ENCODE measurements around the gene COL16A1. TPM values are rescaled to one million over a fixed set of nuclear protein-coding genes. Genes with fewer than 3 reads are reported as not detected.

COL16A1 gene
- total and polyA plus RNA-seq, 2 of the 13 experiments (the other 11 are each of a cell fraction or from before 2014, with no cell fraction given): 4.3 to 12.2 TPM

DNA sequence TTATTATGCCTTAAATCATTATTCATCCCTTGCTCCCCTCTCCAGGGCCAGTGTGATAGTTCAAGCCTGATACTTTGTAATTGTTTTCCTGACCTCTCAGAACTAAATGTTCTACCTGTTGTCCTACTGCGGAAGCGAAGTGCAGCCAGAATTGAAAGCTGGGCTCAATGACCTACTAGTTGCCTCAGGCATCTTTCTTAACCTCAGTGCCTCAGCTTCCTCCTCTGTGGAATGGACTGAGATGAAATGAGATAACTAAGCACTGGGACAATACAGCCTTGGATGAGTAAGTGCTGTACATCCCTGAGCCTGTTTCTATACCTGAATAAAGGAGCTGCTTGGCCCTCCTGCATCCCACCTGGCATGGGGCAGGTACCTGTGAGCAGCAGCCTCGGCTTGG lies 26.4 kb downstream of the COL16A1 start:
- no TSS peak for BruUV-seq (replicated peaks)
- CTCF ChIA-PET (ENCODE audit: low intra/inter-chr PET ratio, low total read pairs): no interaction called here
- intact Hi-C loops (cut with micrococcal nuclease; ENCODE audit: unreplicated experiment): no loop called here
- in situ Hi-C loops (cut with HindIII; ENCODE audit: extremely low pct_ligation_motif_present, low pct_unique_long_range_greater_than_20kb): no loop called here
- DNase-seq (ENCODE audit: low spot score): no peak
- Histone ChIP-seq H3K27me3 (ENCODE audit: control insufficient read depth in 1 of 2, insufficient read depth in 2 of 2, low read length in 2 of 2) (no peaks in the 10 kb centered on the region), H3K4me1 (ENCODE audit: insufficient read depth, low read length) (no peaks in the 10 kb centered on the region), H3K9me3 (ENCODE audit: low read length) (no peaks in the 10 kb centered on the region), H3K79me2 (ENCODE audit: insufficient read depth, low read length) (no peaks in the 10 kb centered on the region), H3K4me3 (replicated peaks in 1 of 3; ENCODE audit: insufficient read depth in 1 of 3, low read depth in 2 of 3, low read length in 3 of 3) (no peak overlapping the region), H4K20me1 (ENCODE audit: insufficient read depth, low read length) (no peaks in the 10 kb centered on the region), H3K27ac (ENCODE audit: extremely low read length, insufficient read depth, low read length) (no peak overlapping the region), H3K4me2 (ENCODE audit: low read depth, low read length) (no peak overlapping the region), H2AFZ (ENCODE audit: low read length) (no peak overlapping the region), H3K36me3 (replicated peaks in 1 of 2; ENCODE audit: control insufficient read depth in 1 of 2, insufficient read depth in 2 of 2, low read length in 2 of 2) (no peaks in the 10 kb centered on the region), H3K9ac (ENCODE audit: insufficient read depth, low read depth, low read length) (no peak overlapping the region)
- FAIRE-seq: no peak
- ATAC-seq: no peak
- POLR2A ChIA-PET: interaction anchor here (2.1 kb wide), 1 partner anchor 27 kb away, joined by 7 read pairs; the partner anchor contains the start of gene COL16A1
- TF ChIP-seq PRPF4 (IDR thresholded peaks at IDR 0.05; ENCODE audit: low read depth, low read length, poor library complexity, severe bottlenecking): no peak
- TF ChIP-seq HNRNPLL (IDR thresholded peaks at IDR 0.05; ENCODE audit: low read depth, low read length, poor library complexity, severe bottlenecking): no peak
- no peak for TF ChIP-seq ISX (CRISPR knock-in tag; conservative IDR thresholded peaks at IDR 0.05)
- no peak for TF ChIP-seq ZIK1 (CRISPR knock-in tag; IDR thresholded peaks at IDR 0.05; ENCODE audit: borderline replicate concordance, low read depth)
- TF ChIP-seq CSRNP2 (CRISPR knock-in tag; conservative IDR thresholded peaks at IDR 0.05; ENCODE audit: low read depth): no peak
- 83% methylated on average over 3 of the region's 3 CpGs for WGBS (ENCODE audit: low lambda C conversion rate)

GRCh38 chr1:31675756-31676155 lies 28.1 kb downstream of the COL16A1 start:
- no peaks in the 10 kb centered on the region for H3K4me1 ChIP-seq (ENCODE audit: insufficient read depth, low read length)
- no peaks in the 10 kb centered on the region for H3K79me2 ChIP-seq (ENCODE audit: insufficient read depth, low read length)
- CTCF ChIA-PET (ENCODE audit: low intra/inter-chr PET ratio, low total read pairs): no interaction called here
- in situ Hi-C loops (cut with HindIII; ENCODE audit: extremely low pct_ligation_motif_present, low pct_unique_long_range_greater_than_20kb) (no loop called here), intact Hi-C loops (cut with micrococcal nuclease; ENCODE audit: unreplicated experiment) (no loop called here)
- no peak for DNase-seq (ENCODE audit: low spot score)
- H3K27me3 ChIP-seq (ENCODE audit: control insufficient read depth in 1 of 2, insufficient read depth in 2 of 2, low read length in 2 of 2): no peaks in the 10 kb centered on the region
- no peaks in the 10 kb centered on the region for H3K9me3 ChIP-seq (ENCODE audit: low read length)
- no peak overlapping the region for H3K4me2 ChIP-seq (ENCODE audit: low read depth, low read length)
- H3K4me3 ChIP-seq (replicated peaks in 1 of 3; ENCODE audit: insufficient read depth in 1 of 3, low read depth in 2 of 3, low read length in 3 of 3): no peak overlapping the region
- no peaks in the 10 kb centered on the region for H4K20me1 ChIP-seq (ENCODE audit: insufficient read depth, low read length)
- no TSS peak for BruUV-seq (replicated peaks)
- POLR2A ChIA-PET: interaction anchor here (1.7 kb wide), 1 partner anchor 26 kb away, joined by 3 read pairs; no protein-coding TSS in a partner anchor
- ATAC-seq: no peak
- H2AFZ ChIP-seq (ENCODE audit: low read length): no peak overlapping the region
- no peaks in the 10 kb centered on the region for H3K36me3 ChIP-seq (replicated peaks in 1 of 2; ENCODE audit: control insufficient read depth in 1 of 2, insufficient read depth in 2 of 2, low read length in 2 of 2)
- 93% methylated on average over 14 of the region's 14 CpGs for WGBS (ENCODE audit: low lambda C conversion rate)
- no peak for FAIRE-seq
- H3K9ac ChIP-seq (ENCODE audit: insufficient read depth, low read depth, low read length): no peak overlapping the region
- H3K27ac ChIP-seq (ENCODE audit: extremely low read length, insufficient read depth, low read length): no peak overlapping the region
- TF ChIP-seq GLI4 (CRISPR knock-in tag; IDR thresholded peaks at IDR 0.05; ENCODE audit: borderline replicate concordance): no peak
- TF ChIP-seq ZNF562 (CRISPR knock-in tag; IDR thresholded peaks at IDR 0.05; ENCODE audit: borderline replicate concordance): no peak
- TF ChIP-seq ZNF574 (CRISPR knock-in tag; IDR thresholded peaks at IDR 0.05): no peak
- no peak for TF ChIP-seq ZNF556 (CRISPR knock-in tag; IDR thresholded peaks at IDR 0.05; ENCODE audit: borderline replicate concordance)
- no peak for TF ChIP-seq RXRB (CRISPR knock-in tag; IDR thresholded peaks at IDR 0.05; ENCODE audit: borderline replicate concordance)
- no peak for TF ChIP-seq KDM4B (CRISPR knock-in tag; IDR thresholded peaks at IDR 0.05)
- no peak for TF ChIP-seq BRD4 (CRISPR knock-in tag; IDR thresholded peaks at IDR 0.05)
- TF ChIP-seq FOSL1 (CRISPR knock-in tag; IDR thresholded peaks at IDR 0.05; ENCODE audit: borderline replicate concordance): no peak
